Measurements from ENCODE around the gene CELSR1. TPM values are rescaled to one million over a fixed set of nuclear protein-coding genes. Genes with fewer than 3 reads are reported as not detected.

CELSR1 gene
- total RNA-seq, 1 donor from 2014 or later: 27.6 TPM

- no peak overlapping the region for H3K27ac ChIP-seq (ENCODE audit: low read depth, low read length)
Measured at GRCh38 chr22:46507451-46508425, 29.7 kb downstream of the CELSR1 start.

GRCh38 chr22:46504584-46504983 is 32.8 kb downstream of the CELSR1 start:
- H3K4me1 Mint-ChIP-seq (ENCODE audit: low read depth, unreplicated experiment): peaks cover 30% of the 10 kb centered on the region
- Histone ChIP-seq H4K20me1 (ENCODE audit: insufficient read depth, low read length) (no peaks in the 10 kb centered on the region), H3K27me3 (ENCODE audit: insufficient read depth, low read length) (no peaks in the 10 kb centered on the region), H3K9me3 (ENCODE audit: insufficient read depth, low read depth, low read length) (no peaks in the 10 kb centered on the region), H3K4me1 (ENCODE audit: insufficient read depth, low read length) (peaks cover 24% of the 10 kb centered on the region), H3K36me3 (ENCODE audit: insufficient read depth, low read length) (no peaks in the 10 kb centered on the region), H3K9ac (ENCODE audit: low read length) (no peak overlapping the region), H3K4me2 (ENCODE audit: low read length) (no peak overlapping the region), H3K27ac (ENCODE audit: low read depth, low read length) (no peak overlapping the region), H3K4me3 (ENCODE audit: insufficient read depth, low read depth, low read length) (no peak overlapping the region), H2AFZ (ENCODE audit: low read depth, low read length) (no peak overlapping the region), H3K79me2 (ENCODE audit: insufficient read depth, low read length) (no peaks in the 10 kb centered on the region)
- peak; percentile 66 for DNase-seq (ENCODE audit: low read depth)
- no peaks in the 10 kb centered on the region for H3K27me3 Mint-ChIP-seq (ENCODE audit: low read depth, unreplicated experiment)
- peaks cover 5% of the 10 kb centered on the region for H3K36me3 Mint-ChIP-seq (ENCODE audit: low read depth, unreplicated experiment)
- no peak overlapping the region for H3K27ac Mint-ChIP-seq (ENCODE audit: unreplicated experiment)
- FAIRE-seq: no peak
- H3K9me3 Mint-ChIP-seq (ENCODE audit: unreplicated experiment): no peaks in the 10 kb centered on the region
- TF ChIP-seq EZH2 (IDR thresholded peaks at IDR 0.05; ENCODE audit: insufficient read depth, low read length) (no peak), CTCF (IDR thresholded peaks at IDR 0.05; ENCODE audit: insufficient read depth, low read depth, low read length) (no peak)
- no peak overlapping the region for H3K4me3 Mint-ChIP-seq (ENCODE audit: unreplicated experiment)

More at GRCh38 chr22:46507451-46508425, 29.7 kb downstream of the CELSR1 start:
- Histone ChIP-seq H4K20me1 (ENCODE audit: insufficient read depth, low read length) (no peaks in the 10 kb centered on the region), H2AFZ (ENCODE audit: low read depth, low read length) (no peak overlapping the region), H3K4me1 (ENCODE audit: insufficient read depth, low read length) (peaks cover 10% of the 10 kb centered on the region), H3K9me3 (ENCODE audit: insufficient read depth, low read depth, low read length) (no peaks in the 10 kb centered on the region), H3K4me2 (ENCODE audit: low read length) (no peak overlapping the region), H3K36me3 (ENCODE audit: insufficient read depth, low read length) (no peaks in the 10 kb centered on the region), H3K9ac (ENCODE audit: low read length) (no peak overlapping the region), H3K4me3 (ENCODE audit: insufficient read depth, low read depth, low read length) (no peak overlapping the region), H3K27me3 (ENCODE audit: insufficient read depth, low read length) (no peaks in the 10 kb centered on the region), H3K79me2 (ENCODE audit: insufficient read depth, low read length) (no peaks in the 10 kb centered on the region)
- DNase-seq (ENCODE audit: low read depth): no peak
- no peak overlapping the region for H3K4me3 Mint-ChIP-seq (ENCODE audit: unreplicated experiment)
- H3K4me1 Mint-ChIP-seq (ENCODE audit: low read depth, unreplicated experiment): peaks cover 15% of the 10 kb centered on the region
- no peaks in the 10 kb centered on the region for H3K27me3 Mint-ChIP-seq (ENCODE audit: low read depth, unreplicated experiment)
- no peak for TF ChIP-seq EZH2 (IDR thresholded peaks at IDR 0.05; ENCODE audit: insufficient read depth, low read length)
- TF ChIP-seq CTCF (IDR thresholded peaks at IDR 0.05; ENCODE audit: insufficient read depth, low read depth, low read length): no peak
- no peak for FAIRE-seq
- H3K27ac Mint-ChIP-seq (ENCODE audit: unreplicated experiment): no peak overlapping the region
- no peaks in the 10 kb centered on the region for H3K9me3 Mint-ChIP-seq (ENCODE audit: unreplicated experiment)
- H3K36me3 Mint-ChIP-seq (ENCODE audit: low read depth, unreplicated experiment): peaks cover 5% of the 10 kb centered on the region
